Amygdala (tissue), 56 donors: ENCODE measurements around the gene CLEC18B.
A peak's percentile ranks its signal among the peaks of the same experiment; 100 is the strongest.
"Not testable (repeated sequence)": the region's sequence is repeated elsewhere in the genome, so short reads cannot be mapped to it uniquely, and the experiment has no call there.

Source experiments
- DNase-seq, 56 donors: peaks; one replicate each; lab custom pipeline; 2025; lab: John Stamatoyannopoulos, UW

CLEC18B gene

DNA sequence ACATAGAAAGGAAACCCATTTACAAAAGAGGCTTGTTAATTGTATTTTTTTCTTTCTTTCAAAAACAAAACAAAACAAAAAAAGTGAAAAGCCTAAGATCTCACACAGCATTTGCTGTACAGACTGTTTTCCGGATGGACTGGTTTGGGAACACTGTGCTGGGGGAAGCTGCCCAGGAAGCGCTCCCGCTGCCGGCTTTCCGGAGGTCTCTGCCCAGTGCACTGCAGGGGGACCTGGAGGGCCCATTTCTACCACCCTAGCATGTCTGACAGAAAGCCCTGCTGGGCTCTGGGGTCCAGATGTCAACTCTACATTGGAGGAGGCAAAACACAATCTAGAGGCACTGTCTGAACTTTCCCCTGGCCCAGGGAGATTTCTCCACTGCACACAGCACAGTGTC lies 26.3 kb upstream of the CLEC18B start:
- no peak for DNase-seq

DNA sequence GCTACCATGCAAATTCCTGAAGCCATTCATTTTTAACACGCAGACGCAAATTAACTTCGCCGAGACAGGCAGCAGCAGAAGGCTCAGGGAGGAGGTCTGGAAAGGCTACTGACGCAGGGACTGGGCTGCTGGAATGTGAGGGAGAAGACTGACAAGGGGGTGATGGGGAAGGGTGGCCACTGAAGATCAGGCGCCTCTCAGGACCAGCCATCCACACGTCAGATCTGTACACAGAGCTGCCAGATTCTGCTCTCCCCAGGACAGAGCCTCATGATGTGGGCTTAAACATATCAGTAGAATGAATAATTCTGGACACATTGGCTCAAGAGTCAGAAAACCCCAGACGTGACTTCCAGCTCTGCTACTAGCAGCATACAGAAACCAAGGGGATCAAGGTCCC lies 25.6 kb upstream of the CLEC18B start:
- no peak for DNase-seq

DNA sequence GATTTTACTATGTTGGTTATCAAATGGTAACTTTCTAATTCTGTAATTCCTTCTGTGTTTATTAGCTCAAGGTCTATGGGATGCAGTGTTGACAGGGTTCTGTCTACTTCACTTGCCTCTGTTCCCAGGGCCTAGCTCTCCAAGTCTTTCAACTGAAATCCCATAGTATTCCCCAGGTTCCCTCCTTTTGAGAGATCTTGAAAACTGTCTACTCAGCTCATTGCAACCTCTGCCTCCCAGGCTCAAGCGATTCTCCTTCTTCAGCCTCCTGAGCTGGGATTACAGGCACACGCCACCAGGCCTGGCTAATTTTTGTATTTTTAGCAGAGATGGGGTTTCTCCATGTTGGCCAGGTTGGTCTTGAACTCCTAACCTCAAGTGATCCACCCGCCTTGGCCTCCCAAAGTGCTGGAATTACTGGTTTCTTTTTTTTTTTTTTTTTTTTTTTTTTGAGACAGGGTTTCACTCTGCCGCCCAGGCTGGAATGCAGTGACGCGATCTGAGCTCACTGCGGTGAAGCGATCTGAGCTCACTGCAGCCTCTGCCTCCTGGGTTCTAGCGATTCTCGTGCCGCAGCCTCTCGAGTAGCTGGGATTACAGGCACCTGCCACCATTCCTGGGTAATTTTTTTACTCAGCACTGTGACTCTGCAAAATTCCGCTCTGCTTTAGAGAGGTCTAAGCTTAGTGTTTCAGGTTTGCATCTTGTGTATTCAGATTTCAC lies 22.5 kb upstream of the CLEC18B start:
- DNase-seq: not testable (repeated sequence)

DNA sequence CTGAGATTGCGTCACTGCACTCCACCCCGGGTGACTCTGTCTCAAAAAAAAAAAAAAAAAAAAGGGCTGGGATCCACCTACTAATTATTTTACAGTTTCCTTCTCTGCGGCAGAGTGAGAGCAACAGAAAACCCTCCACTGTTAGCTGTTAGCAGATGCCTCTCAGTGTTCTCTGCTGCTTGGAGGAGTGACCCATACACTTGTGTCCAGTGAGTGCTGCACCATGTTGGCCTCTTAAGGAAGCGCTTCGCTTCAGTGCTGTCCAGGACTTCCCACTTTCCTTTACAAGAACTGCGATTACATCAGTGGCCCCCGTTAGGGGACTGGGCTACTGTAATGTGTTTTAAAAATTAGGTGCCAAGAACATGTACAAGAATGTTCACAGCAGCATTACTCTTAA lies 18.4 kb upstream of the CLEC18B start:
- no peak for DNase-seq

DNA sequence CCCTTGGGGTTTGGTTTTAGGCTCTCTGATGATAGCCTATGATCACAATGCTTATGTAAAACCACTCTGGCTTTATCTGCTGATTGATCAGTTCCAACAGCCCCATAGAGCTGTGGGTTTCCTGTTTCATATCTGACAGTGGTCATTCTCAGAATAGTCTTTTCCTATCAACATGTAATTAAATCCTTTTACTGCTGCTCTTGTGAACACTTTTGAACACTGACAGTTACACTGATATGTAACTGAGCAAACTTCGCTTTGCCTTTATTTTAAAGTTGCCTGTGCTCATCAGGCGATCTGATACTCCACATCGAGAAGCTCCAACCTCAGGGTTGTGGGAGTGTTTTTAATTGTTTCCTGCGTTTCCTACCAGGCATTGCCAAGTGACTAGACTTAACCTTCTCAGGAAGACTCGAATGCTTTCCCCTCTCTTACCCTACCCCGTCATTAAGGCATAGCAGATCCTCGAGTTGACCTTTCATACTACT lies 17.3 kb upstream of the CLEC18B start:
- no peak for DNase-seq

DNA sequence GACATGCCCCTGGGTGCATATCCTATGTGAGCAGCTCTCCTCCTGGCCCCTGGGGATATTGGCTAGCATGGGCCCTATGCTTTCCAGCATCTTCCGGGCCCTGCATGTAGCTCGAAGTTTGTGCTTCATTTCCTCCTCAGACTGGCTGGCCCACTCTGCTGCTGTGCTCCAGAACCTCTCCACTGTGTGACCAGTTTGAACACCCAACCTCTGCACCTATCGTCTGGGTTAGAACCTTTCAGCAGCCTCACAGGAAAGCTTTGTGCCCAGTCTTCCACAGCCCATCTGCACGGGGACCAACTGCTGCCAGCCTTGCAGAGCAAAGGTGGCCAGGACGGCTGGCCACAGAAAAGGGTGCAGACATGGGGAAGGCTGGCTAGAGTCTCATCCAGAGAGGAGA lies 10.2 kb upstream of the CLEC18B start:
- no peak for DNase-seq

DNA sequence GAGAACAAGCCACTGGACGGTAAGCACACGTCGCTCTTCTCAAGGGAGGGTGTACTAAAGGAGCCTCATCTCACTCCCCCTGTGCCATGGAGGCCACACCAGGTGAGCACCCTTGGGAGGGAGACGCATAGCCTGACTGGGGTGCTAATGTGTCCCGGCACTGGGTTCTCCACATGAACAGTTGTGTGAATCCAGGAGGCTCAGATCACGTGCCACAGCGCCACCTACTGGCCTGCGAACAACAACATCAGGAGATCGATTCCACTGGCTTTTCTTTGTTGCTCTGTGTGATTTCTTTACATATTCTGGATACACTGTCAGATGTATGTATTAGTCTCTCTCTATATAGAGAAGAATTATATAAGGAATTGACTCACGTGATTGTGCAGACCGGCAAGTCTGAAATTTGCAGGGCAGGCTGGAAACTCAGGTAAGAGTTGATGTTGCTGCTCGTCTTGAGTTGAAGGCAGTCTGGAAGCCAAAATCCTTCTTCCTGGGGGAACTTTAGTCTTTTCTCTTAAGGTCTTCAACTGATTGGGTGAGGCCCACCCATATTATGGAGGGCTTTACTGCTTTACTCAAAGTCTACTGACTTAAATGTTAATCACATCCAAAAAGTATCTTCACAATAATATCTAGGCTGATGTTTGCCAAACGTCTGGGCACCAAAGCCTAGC lies 8.9 kb upstream of the CLEC18B start:
- peak in 28 of 56 donors; percentile 5 to 76 (median 24) for DNase-seq

DNA sequence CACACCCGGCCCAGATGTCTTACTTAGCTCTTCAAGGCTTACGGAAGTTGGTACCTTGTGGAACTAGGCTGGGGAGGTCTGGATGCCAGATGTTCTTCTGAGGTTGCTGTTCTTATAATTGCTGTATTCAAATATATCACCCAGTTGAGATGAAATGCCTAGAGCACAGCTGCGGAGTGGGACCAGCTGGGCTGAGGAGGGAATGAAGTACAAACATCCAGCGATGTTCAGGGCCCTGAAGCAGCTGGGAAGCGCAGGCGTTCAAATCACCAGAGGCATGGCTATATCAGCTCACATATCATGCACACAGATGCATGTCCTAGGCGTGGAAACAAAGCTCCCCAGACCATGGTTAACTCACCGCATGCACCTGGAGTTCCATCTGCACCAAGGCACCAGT lies 7.2 kb upstream of the CLEC18B start:
- not testable (repeated sequence) for DNase-seq

DNA sequence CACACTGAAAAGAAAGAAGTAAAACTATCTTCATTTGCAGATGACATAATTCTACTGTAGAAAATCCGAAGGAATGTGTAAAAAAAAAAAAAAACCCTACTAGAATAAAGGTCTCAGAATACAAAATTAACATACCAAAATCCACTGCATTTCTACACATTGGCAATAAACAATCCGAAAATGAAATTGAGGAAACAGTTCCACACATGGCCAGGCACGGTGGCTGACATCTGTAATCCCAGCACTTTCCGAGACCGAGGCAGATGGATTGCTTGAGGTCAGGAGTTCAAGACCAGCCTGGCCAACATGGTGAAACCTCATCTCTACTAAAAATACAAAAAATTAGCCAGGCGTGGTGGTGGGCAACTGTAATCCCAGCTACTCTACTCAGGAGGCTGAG lies 4.5 kb upstream of the CLEC18B start:
- not testable (repeated sequence) for DNase-seq

DNA sequence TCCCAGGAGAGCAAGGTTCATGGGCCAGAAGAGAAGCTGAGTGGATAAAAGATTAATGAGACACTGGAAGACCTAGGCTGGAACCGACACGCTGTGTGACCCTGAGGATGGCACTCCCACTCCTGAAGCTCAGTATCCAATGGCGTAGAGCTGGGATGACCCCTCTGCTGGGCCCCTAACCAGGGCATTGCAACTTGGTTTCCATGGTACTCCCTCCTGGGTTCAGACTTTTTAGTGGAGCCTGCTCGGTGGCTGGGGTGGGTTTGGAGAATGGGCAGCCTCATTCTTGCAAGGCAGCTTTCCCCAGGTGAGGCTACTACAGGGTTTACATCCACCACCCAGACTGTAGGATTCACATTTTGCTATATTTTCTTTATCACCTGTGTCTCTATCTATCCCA lies 2.4 kb upstream of the CLEC18B start:
- DNase-seq: not testable (repeated sequence)

DNA sequence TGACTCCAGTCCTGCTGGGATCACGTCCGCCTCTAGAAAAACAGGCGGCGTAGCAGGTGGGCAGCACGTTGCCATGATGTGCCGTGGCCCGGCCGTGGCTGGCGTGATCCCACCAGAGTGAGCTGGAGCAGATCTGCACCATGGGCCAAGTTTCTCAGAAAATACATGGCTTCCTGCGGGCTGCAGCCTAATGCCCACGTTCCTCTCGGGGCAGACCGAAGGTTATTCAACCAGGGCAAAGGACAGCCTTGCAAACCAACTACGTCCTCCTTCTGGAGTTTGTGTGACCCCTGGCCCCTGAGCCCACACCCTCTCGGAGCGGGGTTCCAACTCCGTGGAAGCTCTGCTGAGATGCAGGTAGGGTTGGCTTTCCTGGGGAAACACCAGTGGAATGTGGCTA lies 808 bp upstream of the CLEC18B start:
- not testable (repeated sequence) for DNase-seq

DNA sequence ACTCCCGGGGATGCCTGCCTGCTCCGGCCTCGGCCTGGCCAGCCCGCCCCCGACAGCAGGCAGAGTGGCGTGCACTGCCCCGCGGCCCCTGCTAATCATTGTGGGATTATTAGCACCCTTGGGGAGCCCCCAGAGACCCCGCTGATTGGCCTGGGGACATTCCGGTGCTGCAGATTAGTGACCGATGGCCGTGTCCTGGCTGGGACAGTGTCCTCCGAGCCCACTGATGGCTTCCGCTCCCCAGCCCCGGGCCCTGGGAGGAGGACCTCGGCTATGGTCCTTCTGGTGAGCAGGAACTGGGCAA lies 156 bp upstream of the CLEC18B start:
- not testable (repeated sequence) for DNase-seq

DNA sequence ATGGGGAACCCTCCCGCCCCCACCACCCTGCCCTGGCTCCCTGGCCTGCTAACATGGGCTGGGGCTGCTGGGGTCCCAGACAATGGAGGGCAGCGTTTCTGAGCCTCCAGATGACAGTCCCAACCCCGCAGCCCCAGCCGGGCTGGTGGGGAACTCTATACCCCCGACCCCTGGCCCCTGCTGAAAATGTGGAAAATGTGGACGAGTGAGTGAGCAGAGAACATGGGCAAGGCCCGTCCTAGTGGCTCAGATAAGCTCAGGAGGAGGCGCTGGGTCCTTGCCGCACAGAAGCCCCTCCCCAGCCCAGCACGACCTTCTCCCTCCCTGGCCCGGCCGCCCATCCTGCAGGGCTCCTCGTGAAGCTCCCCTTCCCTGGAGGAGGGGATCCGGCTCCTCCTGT lies 1.5 kb downstream of the CLEC18B start:
- not testable (repeated sequence) for DNase-seq

DNA sequence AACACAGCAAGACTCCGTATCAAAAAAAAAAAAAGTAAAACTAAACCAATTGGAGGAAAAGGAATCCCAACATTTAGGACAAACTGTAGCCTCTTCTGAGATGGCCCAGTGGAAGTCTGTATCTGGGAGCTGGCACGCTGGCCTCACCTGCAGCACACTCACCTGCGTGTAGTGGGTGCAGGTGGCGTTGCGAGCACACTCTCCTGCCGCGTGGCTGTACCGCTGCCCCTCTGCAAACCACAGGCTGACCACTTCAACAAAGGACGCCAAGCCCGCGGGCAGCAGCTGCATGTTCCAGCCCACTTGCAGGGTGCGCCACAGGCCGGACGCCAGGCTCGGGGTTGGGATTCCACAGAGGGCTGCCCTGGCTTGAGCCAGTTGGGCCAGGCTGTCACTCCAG lies 3.4 kb downstream of the CLEC18B start:
- DNase-seq: not testable (repeated sequence)

DNA sequence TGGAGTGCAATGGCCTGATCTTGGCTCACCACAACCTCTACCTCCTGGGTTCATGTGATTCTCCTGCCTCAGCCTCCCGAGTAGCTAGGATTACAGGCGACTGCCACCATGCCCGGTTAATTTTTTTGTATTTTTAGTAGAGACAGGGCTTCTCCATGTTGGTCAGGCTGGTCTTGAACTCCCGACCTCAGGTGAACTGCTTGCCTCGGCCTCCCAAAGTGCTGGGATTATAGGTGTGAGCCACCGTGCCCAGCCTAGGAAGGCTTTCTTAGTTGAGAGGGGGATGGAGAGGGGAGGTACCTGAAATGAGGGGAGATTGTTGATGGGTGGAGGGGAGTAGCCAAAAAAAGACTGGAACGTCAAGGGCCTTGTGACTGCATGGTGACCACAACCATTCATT lies 7.4 kb downstream of the CLEC18B start:
- DNase-seq: not testable (repeated sequence)

DNA sequence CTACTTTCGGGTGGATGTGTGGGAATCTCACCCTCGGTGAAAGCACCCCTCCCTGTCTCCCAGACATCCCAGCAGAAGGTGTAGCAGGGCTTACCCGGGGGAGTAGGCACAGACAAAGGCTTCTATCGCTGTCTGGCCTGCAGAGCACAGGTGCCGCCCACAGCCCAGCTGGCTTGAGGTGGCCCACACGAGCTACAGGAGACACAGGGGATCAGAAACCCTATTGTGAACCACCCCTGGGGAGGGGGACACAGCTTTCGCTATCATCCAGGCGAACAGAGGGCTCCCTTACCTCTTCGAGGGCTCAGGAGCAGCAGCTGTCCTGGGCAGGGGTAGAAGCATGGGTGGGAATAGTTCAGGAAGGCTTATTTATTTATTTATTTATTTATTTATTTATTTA lies 7.8 kb downstream of the CLEC18B start:
- DNase-seq: not testable (repeated sequence)

DNA sequence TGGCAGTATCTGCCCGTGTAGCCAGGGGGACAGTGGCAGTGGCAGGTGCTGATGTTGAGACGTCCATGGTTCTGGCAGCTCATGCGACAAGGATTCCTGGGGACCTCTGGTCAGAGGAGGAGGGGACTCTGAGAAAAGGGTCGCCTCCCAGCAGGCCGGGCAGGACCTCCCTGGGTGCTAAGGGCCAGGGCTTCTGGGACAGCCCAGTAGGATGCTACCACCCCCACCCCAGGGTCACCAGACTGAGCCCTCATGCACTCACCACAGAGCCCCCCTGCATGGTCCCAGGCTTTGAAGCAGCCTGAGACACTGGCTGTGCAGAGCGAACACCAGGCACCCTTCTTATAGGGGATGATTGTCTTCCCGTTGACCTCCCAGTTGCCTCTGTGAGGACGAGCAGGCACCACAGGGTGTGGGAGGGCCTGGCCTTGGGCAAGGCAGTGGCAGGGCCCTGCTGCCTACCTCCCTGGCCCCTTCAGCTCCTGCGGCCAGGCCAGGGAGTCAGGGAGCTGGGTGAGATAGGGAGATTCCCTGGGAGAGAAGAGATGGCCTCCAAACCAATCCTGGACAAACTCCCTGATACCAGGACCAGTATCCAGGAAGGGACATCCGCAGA lies 8.4 kb downstream of the CLEC18B start:
- not testable (repeated sequence) for DNase-seq

DNA sequence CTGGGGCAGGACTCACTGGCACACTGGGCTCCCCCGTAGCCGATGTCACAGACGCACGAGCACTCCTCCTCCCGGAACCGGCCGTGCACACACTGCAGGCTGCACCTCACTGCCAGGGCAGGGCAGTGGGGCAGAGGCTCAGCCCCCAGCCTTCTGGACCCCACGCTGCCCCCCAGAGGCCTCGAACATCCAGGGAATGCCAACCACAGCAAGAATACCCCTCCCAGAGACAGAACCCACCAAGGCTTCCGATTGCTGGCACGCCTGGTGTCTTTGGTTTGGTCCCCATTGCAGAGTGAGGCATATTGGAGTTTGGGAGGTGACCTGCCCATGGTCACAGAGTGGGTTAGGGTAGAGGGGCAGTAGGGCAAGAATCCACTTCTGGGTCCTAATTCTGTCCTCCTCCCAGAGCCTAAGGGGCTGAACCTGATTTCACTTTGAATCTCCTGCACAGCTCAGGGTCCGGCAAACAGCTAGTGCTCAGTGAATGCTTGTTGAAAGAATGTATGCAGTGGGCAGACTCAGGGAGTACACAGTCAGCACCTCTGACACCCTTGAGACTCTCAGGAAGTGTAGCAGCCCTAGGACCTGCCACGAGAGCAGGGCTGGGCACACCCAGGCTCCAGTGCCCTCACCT lies 9.0 kb downstream of the CLEC18B start:
- not testable (repeated sequence) for DNase-seq

DNA sequence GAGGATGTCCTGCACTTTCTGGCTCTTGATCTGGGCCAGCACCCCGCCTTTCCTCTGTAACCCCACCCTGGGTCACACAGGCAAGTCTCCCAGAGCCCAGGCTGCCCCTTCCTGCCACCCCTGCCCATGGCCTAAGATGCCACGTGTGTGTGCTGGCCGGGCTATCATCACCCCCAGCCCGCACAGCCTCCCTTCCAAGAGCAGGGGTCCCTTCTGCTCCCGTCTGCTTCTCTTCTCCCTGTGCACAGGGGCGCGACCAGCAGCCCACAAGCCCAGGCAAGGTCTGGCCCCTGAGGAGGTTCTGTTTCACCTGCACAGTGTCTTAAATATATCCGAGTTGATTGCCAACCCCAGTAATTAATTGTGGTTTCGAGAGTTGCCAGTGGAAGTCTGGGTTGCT lies 10.3 kb downstream of the CLEC18B start:
- not testable (repeated sequence) for DNase-seq

DNA sequence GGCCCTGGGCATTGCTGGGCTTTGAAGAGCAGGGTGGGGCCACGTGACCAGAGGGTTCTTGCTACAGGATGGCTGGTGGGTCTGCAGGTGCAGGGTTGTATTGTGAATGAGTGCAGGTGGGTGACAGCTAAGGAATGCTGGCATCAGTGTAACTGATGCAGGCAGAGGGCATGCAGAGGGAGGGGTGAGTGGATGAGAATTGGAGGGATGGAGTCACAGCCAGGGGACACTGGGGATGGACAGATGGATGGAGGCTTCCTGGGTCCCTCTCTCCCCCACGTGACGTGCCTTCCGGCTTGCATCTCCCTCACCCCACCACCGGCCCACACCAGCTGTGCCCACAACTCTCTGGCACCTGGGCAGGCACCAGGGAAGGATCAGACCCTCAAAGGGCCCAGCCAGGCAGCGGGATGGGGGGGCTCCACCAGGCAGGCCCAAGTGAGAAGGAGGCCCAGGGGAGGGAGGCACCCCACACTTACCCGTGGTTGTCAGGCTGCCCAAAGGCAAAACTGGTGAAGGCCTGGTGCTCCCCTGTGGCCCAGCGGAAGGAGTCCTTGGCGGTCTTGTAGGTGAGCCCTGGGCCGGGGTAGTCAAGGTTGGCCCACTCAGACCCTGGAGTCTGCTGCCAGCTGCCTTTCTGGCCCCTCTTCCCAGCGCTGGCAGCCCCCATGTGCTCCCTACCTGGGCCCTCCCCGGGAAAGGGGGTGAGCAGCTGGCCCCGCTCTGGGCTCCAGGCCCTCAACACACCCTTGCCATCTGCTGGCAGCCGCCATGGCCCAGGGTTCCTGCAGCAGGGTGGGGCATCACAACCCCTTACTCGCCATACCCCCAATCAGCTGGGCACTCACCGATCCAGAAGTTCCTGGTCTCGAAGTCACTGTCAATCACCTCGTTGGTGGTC lies 11.0 kb downstream of the CLEC18B start:
- not testable (repeated sequence) for DNase-seq
